ENCODE measurements around the gene FNDC3B.

Gene FNDC3B

DNA sequence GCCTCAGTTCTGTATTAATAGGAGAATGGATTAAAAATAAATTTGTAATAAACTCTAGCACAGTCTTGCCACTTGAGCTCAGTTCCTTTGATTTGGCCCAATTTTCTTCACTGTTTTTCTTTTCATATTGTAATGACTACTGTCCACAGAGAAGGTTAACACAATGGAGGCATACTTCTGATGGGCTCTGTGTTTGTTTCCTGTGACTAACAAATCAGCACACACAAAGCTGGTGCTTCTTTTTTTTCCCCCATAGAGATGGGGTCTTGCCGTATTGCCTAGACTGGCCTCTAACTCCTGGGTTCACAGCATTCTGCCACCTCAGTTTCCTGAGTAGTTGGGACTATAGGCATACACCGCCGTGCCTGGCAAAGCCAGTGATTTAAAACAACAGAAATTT lies 226.7 kb downstream of the FNDC3B start:
- DNase-seq (ENCODE audit: low read depth): no peak

DNA sequence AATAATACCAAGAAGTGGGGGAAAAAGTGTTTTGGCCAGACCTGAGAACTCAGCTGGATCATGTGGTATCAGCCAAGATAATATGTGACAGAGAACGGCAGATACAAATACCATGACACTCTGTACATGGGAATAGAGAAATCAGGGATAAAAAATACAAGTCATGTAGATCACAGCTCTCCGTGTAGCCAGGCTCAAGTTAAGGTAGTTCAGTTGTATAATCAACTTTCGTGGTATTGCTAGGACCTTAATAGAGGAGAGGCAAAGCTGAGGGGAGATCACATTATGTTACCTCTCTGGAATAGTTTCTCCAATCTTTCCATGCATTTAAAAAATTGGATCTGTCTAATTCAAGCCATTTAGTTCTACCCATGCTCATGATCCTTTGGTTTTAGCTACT lies 229.0 kb downstream of the FNDC3B start:
- DNase-seq (ENCODE audit: low read depth): no peak

DNA sequence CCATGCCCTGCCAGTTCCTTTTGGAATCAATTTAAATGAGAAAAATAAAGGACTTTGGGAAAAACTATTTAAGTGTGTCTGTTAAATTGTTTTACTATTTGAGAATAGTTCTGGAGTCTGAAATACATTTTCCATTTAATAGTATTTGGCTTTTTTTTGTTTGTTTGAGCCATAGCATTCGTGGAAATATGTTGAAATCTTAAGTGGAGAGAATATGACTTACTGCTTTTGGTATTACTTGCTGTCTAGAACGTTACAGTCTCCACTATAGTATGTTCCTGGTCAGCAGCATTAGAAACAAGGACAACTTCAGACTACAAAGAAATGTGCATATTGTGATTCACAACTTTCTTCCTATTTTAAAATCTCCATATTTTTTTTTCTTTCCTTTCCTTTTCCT lies 229.5 kb downstream of the FNDC3B start:
- DNase-seq (ENCODE audit: low read depth): peak; percentile 34

DNA sequence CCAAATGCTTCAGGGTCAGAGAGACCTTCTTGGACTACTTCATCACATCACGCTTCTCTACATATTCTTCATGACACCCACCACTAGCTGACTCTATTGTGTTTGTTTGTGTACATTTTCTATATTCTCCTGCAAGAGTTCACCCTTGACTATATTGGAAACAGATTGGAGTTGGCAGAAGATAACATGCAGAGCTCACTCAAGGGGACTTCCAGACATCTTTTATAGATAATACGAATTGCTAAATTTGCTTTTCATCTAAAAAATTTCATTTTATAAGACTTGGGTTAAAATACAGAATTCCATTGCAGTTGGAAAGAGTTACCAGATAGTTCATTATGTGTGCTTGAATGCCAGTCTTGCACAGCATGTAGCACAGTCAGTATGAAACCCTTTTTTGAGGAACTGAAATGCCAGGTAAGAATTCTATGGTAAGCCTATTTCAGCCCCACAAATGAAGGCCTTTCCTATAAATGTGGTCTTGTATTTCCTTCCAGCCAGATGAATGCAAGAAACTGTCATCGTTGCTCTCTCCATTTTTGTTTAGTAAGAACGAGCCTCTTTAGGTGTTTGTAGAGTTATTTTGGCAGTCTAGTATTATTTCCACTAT lies 231.3 kb downstream of the FNDC3B start:
- no peak for DNase-seq (ENCODE audit: low read depth)

DNA sequence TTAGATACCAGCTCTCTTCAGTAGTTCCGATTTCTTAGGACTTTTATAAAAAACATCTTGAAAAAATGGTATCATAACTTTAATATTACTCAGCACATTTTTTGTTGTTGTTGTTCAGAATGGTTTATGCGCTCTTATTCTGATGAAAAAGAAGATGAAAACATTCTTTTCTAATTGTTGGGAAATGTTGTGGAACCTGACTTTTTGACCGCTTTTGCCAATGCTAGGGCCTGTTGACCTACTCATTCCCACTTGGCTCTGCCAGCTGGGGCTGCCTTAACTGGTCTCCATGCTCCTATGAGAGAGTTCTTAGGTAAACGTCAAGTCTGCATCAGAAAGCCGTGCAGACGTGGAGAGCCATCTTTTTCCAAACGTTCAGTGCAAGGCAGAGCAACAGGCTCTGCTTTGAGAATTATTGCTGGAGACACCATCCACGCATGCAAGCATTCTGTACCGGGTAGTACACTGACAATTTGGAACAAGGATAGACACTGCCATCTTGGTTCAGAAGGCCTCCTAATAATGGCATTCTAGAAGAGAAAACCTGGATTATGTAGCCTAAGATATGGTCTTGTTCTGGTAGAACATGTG lies 232.1 kb downstream of the FNDC3B start:
- DNase-seq (ENCODE audit: low read depth): no peak

DNA sequence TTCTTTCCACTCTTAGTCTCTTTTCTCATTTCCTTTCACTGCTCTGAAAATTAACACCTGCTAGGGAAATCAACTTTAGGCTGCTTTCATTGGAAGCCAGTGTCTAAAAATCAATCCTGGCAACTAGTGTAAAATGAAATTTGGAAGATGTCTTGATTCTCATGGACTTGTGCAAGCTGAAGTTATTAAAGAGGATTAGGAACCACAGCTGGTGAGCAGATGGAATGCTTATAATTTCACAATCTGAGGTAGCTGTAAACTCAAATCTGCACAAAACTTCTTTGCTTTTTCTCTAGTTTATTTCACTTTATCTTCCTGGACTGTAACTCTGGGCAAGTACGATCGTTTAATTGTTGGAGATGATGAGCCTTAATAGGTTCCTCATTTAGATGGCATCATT lies 233.3 kb downstream of the FNDC3B start:
- peak; percentile 38 for DNase-seq (ENCODE audit: low read depth)

DNA sequence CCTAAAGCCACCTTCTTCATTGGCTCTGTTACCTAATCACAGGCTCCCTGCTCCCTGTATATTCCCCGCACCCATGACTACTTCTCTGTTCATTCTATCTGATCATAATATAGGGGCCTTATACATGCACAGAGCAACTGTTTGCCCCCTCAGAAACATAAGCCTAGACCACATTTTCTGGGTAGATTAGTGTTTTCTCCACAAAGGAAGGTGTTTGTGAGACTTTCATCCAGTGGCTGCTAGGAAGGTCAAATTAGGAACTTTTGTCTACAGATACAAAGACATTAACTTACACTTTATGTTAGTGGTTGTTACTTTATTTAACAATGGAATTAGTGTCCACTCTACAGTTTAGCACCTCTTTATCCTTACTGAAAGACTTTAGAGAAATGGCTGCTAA lies 234.0 kb downstream of the FNDC3B start:
- no peak for DNase-seq (ENCODE audit: low read depth)

DNA sequence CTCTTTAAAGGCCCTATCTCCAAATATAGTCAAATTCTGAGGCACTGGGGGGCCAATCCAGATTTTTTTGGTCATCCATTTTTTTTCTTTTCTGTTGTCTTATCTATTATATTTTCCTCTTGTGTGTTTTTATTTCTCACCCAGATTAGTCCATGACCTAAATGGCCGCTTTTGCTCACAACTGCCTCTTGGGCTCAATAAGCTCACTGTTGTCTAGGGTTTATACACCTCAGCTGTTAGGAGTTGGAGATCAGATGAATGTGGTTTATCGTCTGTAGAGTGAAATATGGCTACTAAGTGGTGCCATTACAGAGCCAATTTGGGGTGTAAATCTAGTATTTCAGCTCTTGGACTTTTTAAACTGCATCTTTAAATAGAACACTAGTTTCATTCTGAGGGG lies 235.5 kb downstream of the FNDC3B start:
- DNase-seq (ENCODE audit: low read depth): no peak

DNA sequence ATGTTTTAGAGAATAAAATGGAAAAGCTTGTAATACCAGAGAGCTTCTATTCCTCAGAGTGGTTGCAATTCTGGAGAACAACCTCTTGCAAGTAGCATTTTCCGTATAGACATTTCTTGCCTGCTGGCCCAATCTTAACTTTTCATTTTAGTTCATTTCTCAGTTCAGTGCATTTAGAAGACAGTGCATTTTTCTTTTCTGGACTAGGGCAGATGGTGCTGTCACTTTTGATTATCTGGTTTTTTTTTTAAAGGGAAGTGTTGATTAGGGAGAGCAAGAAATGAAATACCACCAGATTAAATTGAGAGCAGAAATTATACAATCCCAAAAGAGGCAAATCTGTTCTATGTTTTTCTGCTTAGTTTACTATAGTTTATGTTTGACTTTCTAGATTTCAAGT lies 236.2 kb downstream of the FNDC3B start:
- no peak for DNase-seq (ENCODE audit: low read depth)

DNA sequence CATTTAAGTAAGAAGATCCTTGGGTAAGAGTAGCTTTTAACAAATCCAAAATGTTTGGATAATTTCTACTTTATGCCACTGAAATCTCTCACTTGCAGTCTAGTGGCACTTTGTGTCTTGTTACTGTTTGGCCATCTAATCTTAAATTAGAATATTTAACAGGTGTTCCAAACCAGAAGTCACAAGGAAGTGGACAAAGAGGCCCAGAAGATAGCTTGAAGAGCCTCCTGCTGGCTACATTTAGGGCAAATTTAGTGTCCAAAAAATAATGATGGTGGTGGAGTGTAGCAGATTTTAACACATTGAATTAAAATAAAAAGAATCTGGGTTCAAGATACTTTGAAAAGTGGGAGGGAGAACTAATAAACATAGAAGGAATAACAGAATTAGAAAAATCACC lies 236.7 kb downstream of the FNDC3B start:
- DNase-seq (ENCODE audit: low read depth): no peak

DNA sequence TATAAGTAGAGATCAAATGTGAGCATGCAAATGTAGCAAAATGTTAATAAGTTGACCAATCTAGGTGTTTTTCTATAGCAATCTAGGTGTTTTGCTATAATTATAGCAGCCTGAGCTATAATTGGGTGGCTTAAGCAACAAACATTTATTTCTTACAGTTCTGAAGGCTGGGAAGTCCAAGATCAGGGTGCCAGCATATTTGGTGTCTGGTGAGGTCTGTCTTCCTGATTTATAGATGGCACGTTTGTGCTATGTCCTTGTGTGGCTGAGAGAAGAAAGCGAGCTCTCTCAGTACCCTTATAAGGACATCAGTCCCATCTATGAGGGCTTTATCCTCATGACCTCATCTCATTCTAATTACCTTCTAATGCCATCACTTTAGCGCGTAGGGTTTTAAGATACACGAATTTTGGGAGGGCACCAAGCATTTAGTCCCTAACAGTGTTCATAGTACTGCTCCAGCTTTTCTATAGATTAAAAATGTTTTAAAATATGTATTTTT lies 237.8 kb downstream of the FNDC3B start:
- no peak for DNase-seq (ENCODE audit: low read depth)

DNA sequence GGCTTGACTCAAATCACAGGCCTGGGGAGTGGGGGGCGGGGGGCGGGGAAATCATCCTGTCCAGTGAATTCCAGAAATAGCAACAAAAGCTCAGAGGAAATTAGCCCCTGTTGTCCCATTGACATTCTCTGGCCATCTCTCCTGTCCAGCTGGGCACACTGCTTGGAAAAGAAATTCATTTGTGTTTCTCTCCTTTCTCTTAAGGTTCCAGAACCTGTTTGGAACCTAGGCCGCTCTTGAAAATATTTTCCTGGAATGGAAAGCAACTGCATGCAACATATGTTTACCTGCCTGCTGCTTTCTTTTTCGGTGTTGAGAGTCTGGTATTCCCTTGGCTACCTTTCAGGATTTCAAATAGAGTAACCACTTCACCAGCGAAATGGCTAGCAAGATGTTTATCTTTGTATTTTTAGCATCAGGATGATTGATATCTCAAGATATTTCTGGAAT lies 239.8 kb downstream of the FNDC3B start:
- DNase-seq (ENCODE audit: low read depth): peak; percentile 42

DNA sequence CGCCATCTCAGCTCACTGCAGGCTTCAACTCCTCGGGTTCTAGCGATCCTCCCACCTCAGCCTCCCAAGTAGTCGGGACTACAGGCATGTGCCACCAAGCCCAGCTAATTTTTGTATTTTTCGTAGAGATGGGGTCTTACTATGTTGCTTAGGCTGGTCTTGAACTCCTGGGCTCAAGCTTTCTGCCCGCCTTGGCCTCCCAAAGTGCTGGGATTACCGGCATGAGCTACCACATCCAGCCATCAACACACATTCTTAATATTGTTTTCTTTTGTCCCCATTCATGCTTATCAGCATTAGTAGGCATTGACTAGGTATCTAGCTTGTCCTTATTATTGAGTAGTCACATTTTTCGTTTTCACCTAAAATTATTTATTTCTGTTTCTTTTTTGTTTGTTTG lies 240.6 kb downstream of the FNDC3B start:
- DNase-seq (ENCODE audit: low read depth): no peak

DNA sequence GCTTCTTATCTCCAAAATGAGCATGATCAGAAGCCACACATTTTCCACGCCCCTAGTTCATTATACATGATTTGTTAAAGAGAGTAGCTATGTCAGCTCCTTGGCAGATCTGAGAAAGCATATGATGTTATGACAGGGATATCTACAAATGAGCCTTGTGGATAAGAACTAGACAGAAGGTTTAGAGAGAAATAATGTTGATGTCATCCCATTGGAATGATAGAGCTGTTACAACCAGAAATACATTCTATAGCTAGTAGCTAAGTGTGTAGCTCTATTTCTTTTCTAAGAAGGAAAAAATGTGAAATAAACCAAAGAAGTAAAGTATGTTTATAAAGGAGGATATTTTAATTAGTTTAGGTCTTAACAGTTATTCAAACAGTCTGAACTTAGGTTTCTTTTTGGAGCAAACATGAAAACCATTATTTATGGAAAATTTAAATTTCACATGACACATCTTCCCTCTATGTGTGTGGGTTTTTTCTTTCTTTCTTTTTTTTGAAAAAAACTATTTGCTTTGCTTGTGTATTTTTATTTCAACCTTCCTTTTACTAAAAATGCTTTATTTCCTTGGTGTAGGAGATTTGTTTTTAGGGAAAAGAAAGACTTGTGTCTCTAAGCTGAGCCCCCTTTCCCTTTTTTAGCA lies 241.2 kb downstream of the FNDC3B start:
- DNase-seq (ENCODE audit: low read depth): peak; percentile 91

DNA sequence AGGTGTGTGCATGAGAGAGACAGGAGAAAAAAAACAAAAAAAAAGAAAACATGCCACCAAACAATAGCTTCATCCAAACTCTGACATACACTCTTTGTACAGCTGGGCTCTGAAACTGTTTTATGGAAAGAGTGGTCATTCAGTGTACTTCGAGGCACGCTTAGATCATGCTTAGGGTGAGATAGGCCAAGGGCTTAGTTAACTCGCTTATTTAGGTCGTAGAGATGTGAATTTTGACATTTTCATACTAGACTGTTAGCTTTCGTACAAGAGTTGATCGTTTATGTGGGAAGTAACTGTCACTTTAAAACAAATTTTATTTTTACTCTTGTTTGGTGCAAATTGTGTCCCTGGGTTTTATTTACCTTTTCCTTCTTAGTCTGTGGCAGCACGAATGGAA lies 242.5 kb downstream of the FNDC3B start:
- DNase-seq (ENCODE audit: low read depth): no peak

DNA sequence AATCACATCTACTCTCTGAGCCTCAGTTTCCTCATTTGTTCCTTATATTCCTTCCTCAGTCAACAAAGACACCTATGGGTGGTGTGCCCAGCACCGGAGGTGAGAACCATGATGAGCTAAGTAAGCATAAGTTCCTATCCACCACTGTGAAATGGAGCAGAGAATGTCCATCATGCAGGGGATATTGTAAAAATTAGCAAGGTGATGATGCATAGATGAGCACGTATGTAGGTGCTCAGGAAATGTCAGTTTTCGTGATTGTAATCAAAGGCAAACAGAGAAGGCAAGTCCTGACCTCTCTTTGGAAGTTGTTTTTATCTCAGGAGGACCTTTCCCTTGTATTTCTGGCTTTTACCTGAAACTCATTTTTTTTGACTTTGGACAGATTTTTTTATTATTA lies 243.5 kb downstream of the FNDC3B start:
- DNase-seq (ENCODE audit: low read depth): no peak

DNA sequence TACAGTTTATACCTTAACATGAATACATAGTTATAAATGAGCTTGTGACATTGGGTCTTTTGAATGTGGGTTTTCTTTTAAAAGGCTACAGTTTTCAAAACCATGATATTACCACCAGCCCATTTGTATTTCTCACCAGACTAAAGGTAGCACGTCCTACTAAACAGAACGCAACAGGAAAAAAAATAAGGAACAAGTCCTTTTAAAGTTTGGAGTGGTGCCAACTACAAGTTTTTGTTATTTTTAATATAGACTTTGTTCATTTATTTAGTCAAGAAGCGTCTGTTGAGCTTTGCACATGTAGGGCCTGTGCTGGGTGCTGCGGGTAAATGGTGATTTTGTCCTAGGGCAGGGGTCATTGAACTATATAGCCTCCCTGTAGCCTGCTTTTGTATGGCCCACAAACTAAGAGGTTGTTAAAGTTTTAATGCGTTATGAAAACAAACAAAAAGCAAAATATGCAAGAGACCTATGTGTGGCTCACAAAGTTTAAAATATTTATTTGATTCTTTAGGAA lies 244.5 kb downstream of the FNDC3B start:
- no peak for DNase-seq (ENCODE audit: low read depth)

DNA sequence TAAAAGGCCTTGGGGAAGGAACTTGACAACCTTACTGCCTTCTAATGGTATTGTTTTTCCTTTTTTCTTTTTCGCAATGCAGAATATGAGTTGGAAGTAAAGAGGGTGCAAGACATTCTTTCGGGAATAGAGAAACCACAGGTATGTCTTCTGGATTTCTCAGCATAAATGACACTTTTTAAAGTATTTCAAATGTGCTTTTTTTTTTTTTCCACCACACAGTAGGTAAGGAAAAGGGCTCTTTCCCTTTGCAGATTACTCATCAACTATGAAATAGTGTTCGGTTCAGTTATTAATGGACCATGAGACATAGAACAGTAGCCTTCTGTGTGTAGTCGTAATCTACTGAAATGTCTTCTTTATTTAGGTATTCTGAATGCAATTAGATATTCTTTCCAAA lies 246.5 kb downstream of the FNDC3B start:
- DNase-seq (ENCODE audit: low read depth): peak; percentile 85

DNA sequence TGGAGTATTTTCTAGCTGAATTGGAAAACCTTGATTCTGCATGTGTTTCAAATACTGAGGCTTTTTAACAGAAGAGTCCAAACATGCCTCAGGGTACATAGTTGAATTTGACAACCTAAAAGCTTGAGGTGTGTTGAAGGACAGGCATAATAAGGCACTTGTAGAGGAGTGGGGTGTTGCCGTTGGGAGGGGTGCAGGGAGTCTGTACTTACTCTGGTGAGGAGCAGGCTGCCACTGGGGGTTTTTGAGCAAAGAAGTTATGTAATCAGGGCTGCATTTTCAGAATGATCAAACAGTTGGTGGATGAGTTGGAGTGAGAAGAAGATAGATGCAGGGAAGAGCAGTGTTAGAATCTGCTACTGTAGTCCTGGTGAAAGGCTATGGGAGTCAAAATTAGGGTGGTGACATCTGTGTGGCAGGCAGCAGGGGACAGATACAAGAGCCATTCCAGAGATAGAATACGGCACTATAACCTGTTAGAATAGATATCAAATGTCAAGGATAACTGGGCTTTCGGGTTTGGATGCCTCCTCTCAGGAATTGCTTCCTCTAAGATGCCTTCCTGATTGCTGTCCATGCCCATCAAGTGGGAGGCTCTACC lies 247.3 kb downstream of the FNDC3B start:
- no peak for DNase-seq (ENCODE audit: low read depth)

DNA sequence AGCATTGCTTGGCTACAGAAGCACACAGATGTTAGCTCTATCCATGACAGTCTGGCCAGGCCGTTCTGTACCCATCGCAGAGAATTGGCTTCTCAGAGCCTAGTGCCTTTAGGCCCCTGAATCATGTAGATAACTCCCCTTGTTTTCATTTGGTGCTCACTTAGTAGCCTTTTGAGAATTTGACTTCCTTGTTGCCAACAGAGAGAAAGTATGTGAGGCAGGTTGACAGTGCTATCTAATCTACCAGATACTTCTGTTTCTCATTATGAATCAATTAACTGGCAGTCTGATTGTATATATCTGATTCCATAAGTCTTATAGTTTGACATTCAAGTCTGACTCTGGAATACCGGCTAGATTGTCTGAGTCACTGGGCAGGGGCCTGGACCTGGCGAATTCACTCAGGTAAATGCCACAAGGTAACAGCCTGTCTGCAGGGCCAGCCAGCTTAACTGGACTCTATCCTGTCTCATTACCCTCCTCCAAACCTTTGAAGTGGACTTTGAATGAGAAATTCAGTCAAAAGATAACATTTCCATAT lies 248.6 kb downstream of the FNDC3B start:
- DNase-seq (ENCODE audit: low read depth): no peak

DNA sequence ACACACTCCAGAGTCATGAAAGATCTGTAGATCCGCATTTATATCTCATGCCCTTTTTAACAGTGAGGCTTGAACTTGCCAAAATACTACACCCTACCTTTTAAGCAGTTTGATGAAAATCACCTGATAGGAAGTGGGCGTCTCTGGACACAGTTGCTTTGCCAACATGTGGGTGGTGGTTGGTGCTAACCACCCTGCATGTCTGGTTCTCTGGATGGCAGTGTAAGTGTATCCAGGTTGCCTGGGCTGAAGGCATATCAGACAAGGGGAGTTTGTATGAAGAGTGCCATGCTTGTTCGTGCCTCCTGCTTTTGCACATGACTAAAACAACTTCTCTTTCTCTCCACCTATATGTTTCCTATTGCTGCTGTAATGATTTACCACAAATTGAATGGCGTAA lies 249.3 kb downstream of the FNDC3B start:
- DNase-seq (ENCODE audit: low read depth): no peak

DNA sequence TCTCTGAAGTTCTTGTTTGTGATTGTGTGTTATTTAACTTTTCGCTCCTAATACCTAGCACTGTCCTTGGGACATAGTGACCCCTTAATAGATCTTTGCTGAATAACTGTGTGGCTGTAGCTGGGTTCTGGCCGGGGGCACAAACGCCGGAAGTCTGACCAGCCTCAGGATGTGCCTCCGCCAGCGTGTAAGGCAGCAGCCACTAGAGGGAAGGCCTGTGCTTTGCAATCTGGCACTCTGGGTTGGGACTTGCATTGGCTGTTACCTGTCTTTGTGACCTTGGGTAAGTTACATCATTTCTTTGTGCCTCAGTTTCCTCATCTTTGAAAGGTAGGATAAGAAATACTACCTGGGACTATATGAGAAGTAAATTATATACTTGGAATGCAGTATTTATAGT lies 250.2 kb downstream of the FNDC3B start:
- DNase-seq (ENCODE audit: low read depth): no peak

DNA sequence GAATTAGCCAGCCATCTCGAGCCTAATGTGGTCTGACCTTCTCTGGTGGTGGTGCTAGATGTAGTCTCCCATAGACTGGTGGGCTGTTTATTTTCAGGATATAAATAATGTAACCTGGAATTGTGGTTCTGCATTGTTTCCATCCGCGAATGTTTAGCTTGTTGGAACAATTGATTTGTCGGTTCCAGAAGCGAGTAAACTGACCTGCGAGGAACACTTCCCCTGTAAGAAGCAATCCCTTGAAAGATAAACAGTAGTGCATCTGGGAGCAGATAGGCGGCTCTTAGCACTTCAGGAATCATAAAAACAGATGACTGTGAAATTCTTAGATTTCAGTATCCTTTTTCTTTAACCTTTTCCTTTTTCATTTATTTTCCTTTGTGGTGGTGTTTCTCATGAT lies 251.1 kb downstream of the FNDC3B start:
- DNase-seq (ENCODE audit: low read depth): no peak
